GM12892 (cell line): ENCODE data around the gene AHR.

Experiments
- DNase-seq: peaks from one replicate; pipeline ENCODE4 v3.0.0; 2011; ENCODE audit not compliant: insufficient read length
- FAIRE-seq: peaks from 2 replicates; lab custom pipeline; 2011; peaks lifted over from hg19 to GRCh38; lab: Jason Lieb, UNC
- POLR2A ChIP-seq: IDR thresholded peaks from 2 replicates; pipeline ENCODE4 v1.6.1; 2011; ENCODE audit warnings: low read depth, low read length, control low read depth
- POLR2AphosphoS5 ChIP-seq: IDR thresholded peaks from 2 replicates; pipeline ENCODE4 v1.6.1; 2011; ENCODE audit warnings: low read depth, low read length, control low read depth
- TAF1 ChIP-seq: IDR thresholded peaks from 2 replicates; pipeline ENCODE4 v1.6.1; 2011; ENCODE audit warnings: low read depth, mild to moderate bottlenecking, control low read depth, low read length, borderline replicate concordance

AHR gene

GRCh38 chr7:17307000-17307399 is 8.5 kb downstream of the AHR start:
- DNase-seq (no peak), FAIRE-seq (no peak)
- TF ChIP-seq TAF1 (no peak), POLR2AphosphoS5 (no peak), POLR2A (no peak)

DNA sequence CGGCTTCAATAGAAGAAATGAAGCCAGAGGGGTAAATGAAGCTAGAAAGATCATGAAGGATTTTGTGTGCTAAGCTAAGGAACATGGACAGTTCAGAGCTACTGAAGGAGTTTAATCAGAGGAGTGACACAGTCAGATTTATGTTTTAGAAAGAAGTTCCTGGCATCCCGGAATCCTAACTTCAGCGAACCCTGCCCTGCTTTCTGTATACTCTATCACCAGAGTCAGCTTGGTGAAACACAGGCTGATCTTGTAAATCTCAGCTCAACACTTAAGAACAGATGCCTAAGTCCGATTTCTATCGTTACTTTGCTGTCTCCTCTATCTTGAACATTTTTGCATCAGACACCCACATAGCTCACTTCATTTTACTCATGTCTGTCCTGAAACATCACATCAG is 9.1 kb downstream of the AHR start:
- FAIRE-seq, result peak; percentile 76
- no peak for DNase-seq
- TF ChIP-seq POLR2A, result no peak
- no peak for TF ChIP-seq POLR2AphosphoS5
- TF ChIP-seq TAF1, result no peak

DNA sequence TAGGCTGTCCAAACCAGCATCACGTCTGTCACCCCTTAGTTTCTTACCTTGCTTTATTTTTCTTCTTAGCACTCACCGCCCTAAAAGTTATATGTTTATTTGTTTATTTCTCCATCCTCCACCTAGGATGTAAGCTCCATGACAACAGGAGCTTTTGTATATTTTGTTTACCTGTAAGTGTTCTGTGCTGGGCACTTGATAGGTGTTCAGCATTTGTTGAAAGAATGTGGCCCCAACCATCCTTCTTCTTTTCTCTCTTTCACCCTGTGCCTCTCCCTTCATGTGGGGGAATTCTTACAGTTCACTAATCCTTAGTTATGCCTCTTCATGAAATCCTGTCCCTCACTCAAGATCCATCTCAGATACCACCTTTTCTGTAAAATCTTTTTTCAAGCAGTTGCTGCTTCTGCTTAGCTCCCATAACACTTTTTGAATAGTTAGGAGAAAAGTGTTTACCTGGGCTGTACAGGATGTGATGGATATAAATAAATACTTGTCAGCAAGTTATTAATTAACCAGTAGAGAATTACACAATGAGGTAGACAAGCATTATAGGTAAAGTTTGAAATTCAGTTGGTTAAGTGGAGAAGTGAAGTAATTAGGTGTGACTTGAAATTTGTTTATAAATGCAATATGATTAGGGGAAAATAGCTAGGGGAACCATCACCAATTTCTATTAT is 9.7 kb downstream of the AHR start:
- DNase-seq, result no peak
- no peak for TF ChIP-seq TAF1
- FAIRE-seq, result no peak

- no peak for DNase-seq
- no peak for FAIRE-seq
- TF ChIP-seq TAF1 (no peak), POLR2AphosphoS5 (no peak), POLR2A (no peak)
These were observed 12.7 kb downstream of the AHR start for GRCh38 chr7:17311194-17311593.

DNA sequence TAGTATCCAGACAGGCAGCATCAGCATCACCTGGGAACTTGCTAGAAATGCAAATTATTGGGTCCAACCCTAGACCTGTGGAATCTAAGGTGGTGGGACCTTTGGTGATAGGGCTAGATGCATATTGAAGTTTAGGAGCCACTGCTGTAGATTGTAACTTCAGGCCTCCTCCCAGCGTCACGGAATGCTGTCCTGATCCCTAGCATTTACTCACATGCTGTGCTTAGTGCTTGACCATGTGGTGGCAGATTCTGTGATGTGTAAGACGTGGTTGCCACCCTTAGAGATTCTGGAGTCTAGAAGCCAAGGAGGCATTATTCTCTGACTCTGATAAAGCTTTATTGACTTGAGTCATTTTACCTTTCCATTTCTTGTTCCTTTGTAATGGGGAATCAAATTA is 13.5 kb downstream of the AHR start:
- FAIRE-seq, result peak; percentile 27
- no peak for DNase-seq
- no peak for TF ChIP-seq POLR2AphosphoS5
- TF ChIP-seq TAF1, result no peak
- TF ChIP-seq POLR2A, result no peak

DNA sequence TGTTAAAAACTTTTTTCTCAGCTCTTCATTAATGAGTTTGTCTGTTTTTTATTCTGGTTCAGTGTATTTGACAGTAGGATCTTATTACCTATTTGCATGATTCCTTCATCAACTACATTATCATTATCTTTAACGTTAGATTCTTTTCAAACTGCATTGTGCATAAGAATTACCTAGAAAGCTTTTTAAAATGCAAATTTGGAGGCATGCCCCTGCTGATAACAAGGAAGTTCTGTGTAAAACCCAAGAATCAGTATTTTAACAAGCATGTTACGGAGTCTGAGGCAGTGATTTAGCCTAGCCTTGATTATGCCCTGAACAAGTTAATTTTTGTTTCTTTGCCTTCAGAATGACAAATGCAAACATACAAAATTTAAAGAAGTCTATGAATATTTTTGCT is 14.2 kb downstream of the AHR start:
- FAIRE-seq (no peak), DNase-seq (no peak)
- TF ChIP-seq TAF1 (no peak), POLR2A (no peak), POLR2AphosphoS5 (no peak)

GRCh38 chr7:17313194-17313593 is 14.7 kb downstream of the AHR start:
- TF ChIP-seq POLR2AphosphoS5 (no peak), TAF1 (no peak), POLR2A (no peak)
- FAIRE-seq, result no peak

GRCh38 chr7:17315974-17316373 is 17.5 kb downstream of the AHR start:
- TF ChIP-seq POLR2AphosphoS5 (no peak), TAF1 (no peak), POLR2A (no peak)
- peak; percentile 63 for FAIRE-seq
- no peak for DNase-seq

More at GRCh38 chr7:17313194-17313593, 14.7 kb downstream of the AHR start:
- DNase-seq, result no peak

GRCh38 chr7:17318146-17318545 is 19.7 kb downstream of the AHR start:
- FAIRE-seq (no peak), DNase-seq (no peak)
- no peak for TF ChIP-seq TAF1
- no peak for TF ChIP-seq POLR2A
- no peak for TF ChIP-seq POLR2AphosphoS5

DNA sequence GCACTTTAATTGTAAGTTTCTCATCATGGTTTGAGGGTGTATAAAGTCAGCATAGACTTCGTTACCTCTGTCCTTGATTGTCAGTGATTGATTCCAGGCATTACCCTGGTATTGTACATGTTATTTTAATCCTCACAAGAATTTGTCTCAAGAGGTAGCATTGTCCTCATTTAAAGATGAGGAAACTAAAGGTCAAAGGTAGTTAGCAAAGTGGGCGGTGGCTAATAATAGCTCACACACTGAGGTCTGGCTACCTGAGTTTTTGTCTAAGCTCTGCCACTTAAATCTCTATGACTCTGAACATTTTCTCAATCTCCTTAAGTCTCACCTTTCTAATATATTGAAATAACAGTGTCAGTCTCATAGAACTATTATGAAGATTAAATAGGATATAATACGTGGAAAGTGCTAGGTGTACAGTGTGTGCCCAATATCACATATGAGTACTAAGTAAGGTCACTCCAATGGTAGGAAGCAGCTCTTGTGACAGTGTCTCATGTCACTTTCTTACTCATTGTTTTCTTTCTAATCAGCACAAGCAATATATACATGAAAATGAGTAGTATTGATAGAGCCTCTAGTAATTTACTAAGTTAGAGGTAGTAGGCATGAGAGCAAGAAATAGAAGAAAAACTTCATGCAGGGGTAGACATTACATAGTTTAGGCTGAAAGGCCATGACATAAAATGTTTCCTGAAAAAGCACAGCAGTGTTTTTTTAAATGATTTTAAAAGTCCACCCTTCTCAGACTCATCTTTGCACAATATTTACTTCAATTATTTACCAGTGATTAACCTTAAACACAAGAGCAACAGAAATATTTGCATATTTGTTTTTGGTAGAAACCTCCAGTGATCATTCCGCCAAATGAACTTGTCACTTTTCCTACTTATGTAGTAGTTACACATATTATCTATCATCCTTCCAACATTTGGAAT is 21.0 kb downstream of the AHR start:
- DNase-seq, result no peak
- FAIRE-seq, result peak; percentile 33
- TF ChIP-seq TAF1 (no peak), POLR2A (no peak), POLR2AphosphoS5 (no peak)

DNA sequence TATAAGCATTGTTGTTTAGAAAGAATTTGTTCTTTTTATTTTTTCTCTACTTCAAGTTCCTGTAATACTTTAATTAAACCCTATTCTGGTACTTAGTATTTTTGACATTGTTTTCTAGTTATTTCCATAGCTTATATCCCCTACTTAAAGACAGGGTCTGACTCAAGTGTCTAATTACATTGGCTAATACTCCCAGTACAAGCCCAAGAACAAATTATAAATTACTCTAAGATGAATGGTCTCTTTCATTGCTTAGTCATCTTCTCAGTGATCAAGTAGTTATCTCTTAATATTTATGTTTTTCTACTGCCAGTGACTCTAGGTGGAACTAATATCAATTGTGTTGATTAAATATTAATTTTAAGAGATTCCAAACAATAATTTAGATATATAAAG is 21.6 kb downstream of the AHR start:
- no peak for TF ChIP-seq POLR2AphosphoS5
- no peak for TF ChIP-seq POLR2A
- TF ChIP-seq TAF1, result no peak
- FAIRE-seq (no peak), DNase-seq (no peak)
